Upper lobe of left lung (tissue), 4 donors: ENCODE results near the gene TSPYL4.

Experiments used
- EP300 ChIP-seq, 4 donors: sonication (generic); formaldehyde crosslinking; IDR thresholded peaks; one replicate each; pipeline ENCODE4 v1.5.1; 2017; ENCODE audit warnings: antibody characterized with exemption in 4 of 4, control low read depth in 2 of 4
- POLR2A ChIP-seq, 4 donors: fragments of 450-650 bp; IDR thresholded peaks; one replicate each; pipeline ENCODE4 v1.5.1; 2016 to 2017; ENCODE audit warnings: antibody characterized with exemption in 4 of 4, mild to moderate bottlenecking in 2 of 4
- TF ChIP-seq, protein P1 (sequence below), 6 experiments: fragments of 450-650 bp in 4 of 6; fragments of 200-600 bp in 2 of 6; sonication (generic) in 2 of 6; IDR thresholded peaks; one replicate each; pipeline ENCODE4 v1.5.1; 2016 to 2019; ENCODE audit warnings: antibody characterized with exemption in 6 of 6

DNA sequence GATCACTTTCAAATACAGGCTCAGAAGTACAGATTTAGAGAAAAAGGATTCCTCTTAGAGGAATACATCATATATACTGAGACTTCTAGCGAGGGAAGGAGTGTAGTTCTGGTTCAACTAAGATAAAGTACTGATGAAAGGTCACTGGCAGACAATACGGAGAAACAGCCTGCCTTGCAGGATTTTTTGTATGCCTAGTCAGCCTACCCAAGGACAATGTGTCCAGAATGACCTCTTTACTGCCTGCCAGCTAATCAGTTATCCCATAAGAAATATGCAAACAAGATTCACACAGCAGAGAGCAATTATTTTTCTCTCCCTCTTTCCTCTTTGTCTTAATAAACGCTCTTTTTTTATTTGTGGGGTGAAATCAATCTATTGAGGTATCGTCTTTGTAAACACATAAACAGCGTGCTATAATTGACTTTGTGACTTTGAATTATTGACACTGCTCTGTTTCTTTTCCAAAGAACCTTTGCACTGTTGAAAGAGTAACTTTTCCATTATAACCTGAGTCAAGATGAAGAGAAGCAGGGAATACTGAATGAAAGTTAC is 1.4 kb upstream of the TSPYL4 start:
- TF ChIP-seq, protein P1, sequence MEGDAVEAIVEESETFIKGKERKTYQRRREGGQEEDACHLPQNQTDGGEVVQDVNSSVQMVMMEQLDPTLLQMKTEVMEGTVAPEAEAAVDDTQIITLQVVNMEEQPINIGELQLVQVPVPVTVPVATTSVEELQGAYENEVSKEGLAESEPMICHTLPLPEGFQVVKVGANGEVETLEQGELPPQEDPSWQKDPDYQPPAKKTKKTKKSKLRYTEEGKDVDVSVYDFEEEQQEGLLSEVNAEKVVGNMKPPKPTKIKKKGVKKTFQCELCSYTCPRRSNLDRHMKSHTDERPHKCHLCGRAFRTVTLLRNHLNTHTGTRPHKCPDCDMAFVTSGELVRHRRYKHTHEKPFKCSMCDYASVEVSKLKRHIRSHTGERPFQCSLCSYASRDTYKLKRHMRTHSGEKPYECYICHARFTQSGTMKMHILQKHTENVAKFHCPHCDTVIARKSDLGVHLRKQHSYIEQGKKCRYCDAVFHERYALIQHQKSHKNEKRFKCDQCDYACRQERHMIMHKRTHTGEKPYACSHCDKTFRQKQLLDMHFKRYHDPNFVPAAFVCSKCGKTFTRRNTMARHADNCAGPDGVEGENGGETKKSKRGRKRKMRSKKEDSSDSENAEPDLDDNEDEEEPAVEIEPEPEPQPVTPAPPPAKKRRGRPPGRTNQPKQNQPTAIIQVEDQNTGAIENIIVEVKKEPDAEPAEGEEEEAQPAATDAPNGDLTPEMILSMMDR (IDR thresholded peaks at IDR 0.05), result no peak
- no peak for TF ChIP-seq EP300 (IDR thresholded peaks at IDR 0.05)
- TF ChIP-seq POLR2A (IDR thresholded peaks at IDR 0.05), result no peak
